Pancreas (tissue), 10 donors: ENCODE data around the gene OLA1. TPM values are rescaled to one million over a fixed set of nuclear protein-coding genes. Genes with fewer than 3 reads are reported as not detected.
A peak's percentile ranks its signal among the peaks of the same experiment; 100 is the strongest.

Experiments
- ATAC-seq, 4 donors: fragments of 200-7000 bp; cut with Tn5 transposase; one replicate each; pipeline versions ENCODE4 v1.8.0 to v1.9.1; 2020; ENCODE audit warnings: mild to moderate bottlenecking in 4 of 4, moderate library complexity in 4 of 4
- DNase-seq, 6 donors: peaks; one replicate each; pipeline ENCODE4 v3.0.0-alpha.2; 2020
- FAIRE-seq: peaks from 2 replicates; lab custom pipeline; 2012; peaks lifted over from hg19 to GRCh38; lab: Jason Lieb, UNC
- H3K27ac ChIP-seq, 4 donors: fragments of 200-600 bp; sonication (generic); 1 replicate in 3 of 4; 2 replicates in 1 of 4; pipeline versions ENCODE4 v1.5.0 to v1.8.0; 2020
- H3K27me3 ChIP-seq, 4 donors: fragments of 200-600 bp; one replicate each; pipeline ENCODE4 v1.8.0; 2021
- H3K36me3 ChIP-seq, 3 donors: fragments of 200-600 bp; sonication (generic) in 1 of 3; one replicate each; pipeline versions ENCODE4 v1.5.0 to v1.8.0; 2020 to 2021
- H3K4me1 ChIP-seq, 3 donors: fragments of 200-600 bp; one replicate each; pipeline ENCODE4 v1.8.0; 2021
- H3K4me3 ChIP-seq, 4 donors: fragments of 200-600 bp; sonication (generic) in 2 of 4; one replicate each; pipeline versions ENCODE4 v1.5.0 to v1.8.0; 2020 to 2021
- H3K9me3 ChIP-seq, 4 donors: fragments of 200-600 bp; one replicate each; pipeline ENCODE4 v1.8.0; 2021
- WGBS, 2 donors: extraction: QIAGEN DNeasy Blood & Tissue Kit; methylation state at CpG; one replicate each; pipeline ENCODE4 v1.1.7; 2013; 5-methylcytosine and 5-hydroxymethylcytosine counted together
- intact Hi-C, 3 donors: fragments of 100-400 bp; cut with DNase I; formaldehyde crosslinking; loops; one replicate each; pipeline versions ENCODE4 v1.11.1 to v1.14.2; 2022
- polyA plus RNA-seq, 2 donors: library from polyadenylated mRNA; stranded (reverse); fragments of 200-250 nt; gene quantifications; one replicate each; pipeline ENCODE4 v1.2.3, GENCODE V29; 2013
- total RNA-seq, 6 donors: library from RNA; stranded (reverse); fragmentation: NEBNext Ultra II Directional in 4 of 6; extraction: Animal tissue kit (Norgen Biotek cat#: 25700) in 4 of 6; gene quantifications; one replicate each; pipeline versions ENCODE4 v1.2.1 to v1.2.4, GENCODE V29; 2021 to 2023
- TF ChIP-seq, protein P1 (sequence below), 4 donors: fragments of 200-600 bp; sonication (generic) in 3 of 4; IDR thresholded peaks; one replicate each; pipeline versions ENCODE4 v1.5.0 to v1.8.0; 2021; ENCODE audit warnings: antibody characterized with exemption in 4 of 4
- donor health status: healthy with polysubstance abuse.
- donor health status: DM: no; HTN: no; CAD: no; lungs with moderate emphysema.
- donor health status: DM: no; HTN: no; CAD: no.
- donor health status: control.
- donor health status: control.
- donor health status: Bipolar disorder and iron deficiency.
- donor health status: DM: yes; HTN: yes; CAD: no.
- donor health status: DM: no; HTN: no; CAD: no.
- donor health status: DM: no; HTN: no; CAD: no.
- donor health status: DM: yes; HTN: yes; CAD: no.

Gene OLA1
- total and polyA plus RNA-seq, 8 donors, result 29.1 to 55.8 (median 43.1) TPM

DNA sequence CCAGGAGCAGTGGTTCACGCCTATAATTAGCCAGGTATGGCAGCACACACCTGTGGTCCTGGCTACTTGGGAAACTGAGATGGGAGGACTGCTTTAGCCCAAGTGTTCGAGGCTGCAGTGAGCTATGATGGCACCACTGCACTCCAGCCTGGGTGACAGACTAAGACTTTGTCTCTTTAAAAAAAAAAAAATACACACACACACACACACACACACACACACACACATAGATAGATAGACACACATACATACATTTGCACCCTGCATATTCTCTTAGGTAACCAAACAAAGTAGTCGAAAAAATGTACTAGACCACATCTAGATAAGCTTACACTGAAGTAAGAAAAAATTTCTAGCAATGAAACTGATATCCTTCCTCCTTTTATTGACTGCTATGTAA is 86.8 kb downstream of the OLA1 start:
- Histone ChIP-seq H3K4me3 (no peak overlapping the region), H3K4me1 (no peaks in the 10 kb centered on the region), H3K27me3 (no peaks in the 10 kb centered on the region), H3K9me3 (no peaks in the 10 kb centered on the region), H3K27ac (no peak overlapping the region), H3K36me3 (no peaks in the 10 kb centered on the region)
- FAIRE-seq (no peak), ATAC-seq (no peak), DNase-seq (no peak)
- intact Hi-C loops, result no loop called here
- TF ChIP-seq, protein P1, sequence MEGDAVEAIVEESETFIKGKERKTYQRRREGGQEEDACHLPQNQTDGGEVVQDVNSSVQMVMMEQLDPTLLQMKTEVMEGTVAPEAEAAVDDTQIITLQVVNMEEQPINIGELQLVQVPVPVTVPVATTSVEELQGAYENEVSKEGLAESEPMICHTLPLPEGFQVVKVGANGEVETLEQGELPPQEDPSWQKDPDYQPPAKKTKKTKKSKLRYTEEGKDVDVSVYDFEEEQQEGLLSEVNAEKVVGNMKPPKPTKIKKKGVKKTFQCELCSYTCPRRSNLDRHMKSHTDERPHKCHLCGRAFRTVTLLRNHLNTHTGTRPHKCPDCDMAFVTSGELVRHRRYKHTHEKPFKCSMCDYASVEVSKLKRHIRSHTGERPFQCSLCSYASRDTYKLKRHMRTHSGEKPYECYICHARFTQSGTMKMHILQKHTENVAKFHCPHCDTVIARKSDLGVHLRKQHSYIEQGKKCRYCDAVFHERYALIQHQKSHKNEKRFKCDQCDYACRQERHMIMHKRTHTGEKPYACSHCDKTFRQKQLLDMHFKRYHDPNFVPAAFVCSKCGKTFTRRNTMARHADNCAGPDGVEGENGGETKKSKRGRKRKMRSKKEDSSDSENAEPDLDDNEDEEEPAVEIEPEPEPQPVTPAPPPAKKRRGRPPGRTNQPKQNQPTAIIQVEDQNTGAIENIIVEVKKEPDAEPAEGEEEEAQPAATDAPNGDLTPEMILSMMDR (IDR thresholded peaks at IDR 0.05), result no peak
- 76 to 78% methylated on average over 3 of the region's 3 CpGs for WGBS, 2 donors

GRCh38 chr2:174158003-174158402 is 90.3 kb downstream of the OLA1 start:
- H3K27ac ChIP-seq, result no peak overlapping the region
- 71% methylated on average over 3 of the region's 3 CpGs for WGBS, 2 donors
- no peaks in the 10 kb centered on the region for H3K9me3 ChIP-seq
- intact Hi-C loops, result no loop called here
- H3K27me3 ChIP-seq, result no peaks in the 10 kb centered on the region
- TF ChIP-seq, protein P1 (IDR thresholded peaks at IDR 0.05), result peak in 1 of 4 donors; percentile 22
- FAIRE-seq, result no peak
- H3K4me3 ChIP-seq, result no peak overlapping the region
- ATAC-seq, result peak in 3 of 4 donors; percentile 52 to 76 (median 63)
- H3K4me1 ChIP-seq, result peaks cover 0 to 3% (median 0%) of the 10 kb centered on the region in 3 donors
- H3K36me3 ChIP-seq, result no peaks in the 10 kb centered on the region
- DNase-seq, result peak in 1 of 6 donors; percentile 17

- Histone ChIP-seq H3K9me3 (no peaks in the 10 kb centered on the region), H3K27ac (no peak overlapping the region), H3K4me3 (no peak overlapping the region), H3K27me3 (no peaks in the 10 kb centered on the region), H3K4me1 (peaks cover 0 to 3% (median 0%) of the 10 kb centered on the region in 3 donors), H3K36me3 (no peaks in the 10 kb centered on the region)
- DNase-seq (no peak), ATAC-seq (no peak), FAIRE-seq (no peak)
- TF ChIP-seq, protein P1 (IDR thresholded peaks at IDR 0.05), result no peak
- WGBS, 2 donors, result 31 to 38% methylated on average over 1 of the region's 1 CpG
- intact Hi-C loops, result no loop called here
These were observed 91.3 kb downstream of the OLA1 start for GRCh38 chr2:174157053-174157452.

DNA sequence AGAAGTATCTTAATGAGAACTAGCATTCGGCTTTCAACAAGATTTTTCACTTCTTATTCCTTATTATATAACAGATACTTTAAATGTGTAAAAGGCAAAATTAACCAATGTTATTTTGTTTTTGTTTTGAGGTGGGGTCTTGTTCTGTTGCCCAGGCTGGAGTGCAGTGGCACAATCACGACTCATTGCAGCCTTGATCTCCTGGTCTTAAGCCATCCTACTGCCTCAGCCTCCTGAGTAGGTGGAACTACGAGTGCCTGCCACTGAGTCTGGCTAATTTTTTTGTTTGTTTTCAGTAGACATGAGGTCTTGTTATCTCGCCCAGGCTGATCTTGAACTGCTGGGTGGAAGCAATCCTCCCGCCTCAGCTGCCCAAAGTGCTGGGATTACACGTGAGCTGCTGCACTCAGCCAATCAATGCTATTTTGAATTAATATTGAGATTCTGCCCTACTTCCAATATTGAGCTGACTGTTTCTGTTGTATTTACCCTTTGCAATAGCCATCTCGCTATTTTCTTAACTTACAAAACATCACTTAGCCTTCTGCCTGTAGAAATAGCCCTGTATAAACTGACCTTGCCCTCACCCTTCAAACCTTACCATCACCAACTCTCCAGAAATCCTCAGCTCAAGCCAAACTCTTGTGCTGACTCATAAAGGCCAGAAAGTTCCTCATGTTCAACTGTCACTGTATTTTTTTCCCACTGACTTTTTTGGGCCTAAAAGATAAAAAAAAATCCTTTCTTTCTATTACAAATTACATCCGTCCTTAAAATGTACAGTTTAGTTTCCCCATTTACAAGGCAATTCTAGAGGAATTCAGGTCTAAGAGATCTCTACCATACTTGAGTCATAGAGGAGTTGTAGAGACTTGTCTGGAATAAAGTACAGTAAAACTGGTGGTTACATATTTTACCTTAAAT is 94.3 kb downstream of the OLA1 start:
- no peaks in the 10 kb centered on the region for H3K27me3 ChIP-seq

More for the DNA sequence above, 94.3 kb downstream of the OLA1 start:
- ATAC-seq, result no peak
- FAIRE-seq, result no peak
- Histone ChIP-seq H3K9me3 (no peaks in the 10 kb centered on the region), H3K27ac (no peak overlapping the region), H3K4me3 (no peak overlapping the region), H3K4me1 (peaks cover 0 to 3% (median 0%) of the 10 kb centered on the region in 3 donors), H3K36me3 (no peaks in the 10 kb centered on the region)
- TF ChIP-seq, protein P1 (IDR thresholded peaks at IDR 0.05), result no peak
- intact Hi-C loops, result no loop called here
- no peak for DNase-seq
- 74 to 84% methylated on average over 8 of the region's 8 CpGs for WGBS, 2 donors
